ENCODE data around the gene CRIP2.

- no peak for TF ChIP-seq CTCF (optimal IDR thresholded peaks at IDR 0.05 in 1 of 3, IDR thresholded peaks at IDR 0.05 in 1 of 3, conservative IDR thresholded peaks at IDR 0.05 in 1 of 3; ENCODE audit: extremely low read depth in 1 of 3, insufficient read depth in 2 of 3, low read length in 3 of 3)
- no peak for TF ChIP-seq EZH2 (IDR thresholded peaks at IDR 0.05; ENCODE audit: low read length)
Observed at GRCh38 chr14:105491366-105491973, 16.8 kb downstream of the CRIP2 start.

All from keratinocyte (primary cell).